ENCODE data around the gene MACROD2. TPM values are rescaled to one million over a fixed set of nuclear protein-coding genes. Genes with fewer than 3 reads are reported as not detected.

Gene MACROD2
- total RNA-seq, 1 donor from 2014 or later, result not detected

DNA sequence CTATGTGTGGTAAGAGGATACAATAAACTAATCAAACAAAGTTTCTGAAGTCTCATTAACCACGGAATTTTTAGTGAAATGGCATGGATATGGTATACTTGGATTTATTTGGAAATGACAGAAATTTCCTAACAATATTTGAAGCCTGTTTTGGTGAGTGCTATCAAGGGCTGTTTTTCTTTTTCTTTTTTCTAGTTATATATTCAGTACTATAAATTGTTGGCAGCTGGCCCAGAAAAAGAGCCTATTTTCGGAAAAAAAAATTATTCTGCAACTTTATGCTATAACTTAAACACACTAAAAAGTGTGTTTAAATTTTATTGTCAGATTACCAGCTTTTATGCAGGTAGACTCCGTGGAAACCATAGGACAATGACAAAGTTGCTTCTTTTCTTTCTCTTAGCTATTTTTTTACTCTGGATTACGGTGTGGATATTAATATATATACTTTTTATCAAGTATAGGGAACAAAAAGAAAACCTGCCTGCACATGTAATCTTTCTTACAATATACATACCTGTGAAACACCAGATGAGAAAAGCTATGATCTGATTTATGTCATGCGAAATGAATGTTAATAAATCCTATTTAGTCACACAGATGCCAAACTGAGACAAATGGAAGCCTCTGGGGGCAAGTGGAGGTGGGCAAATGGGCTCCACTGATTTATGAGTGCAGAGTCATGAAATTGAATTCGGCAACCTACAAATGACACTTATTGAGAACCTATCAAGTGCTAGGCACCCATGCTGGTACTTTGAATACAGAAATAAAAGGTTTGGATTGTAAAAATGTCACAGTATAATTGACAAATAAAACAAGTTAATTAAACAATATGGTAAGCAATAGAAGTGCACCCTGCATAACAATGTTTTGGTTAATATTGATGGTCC is 1261.6 kb downstream of the MACROD2 start:
- no peaks in the 10 kb centered on the region for H3K27me3 Mint-ChIP-seq (ENCODE audit: insufficient read depth)
- peaks cover 8% of the 10 kb centered on the region for H3K9me3 Mint-ChIP-seq
- H3K4me3 Mint-ChIP-seq, result no peak overlapping the region
- intact Hi-C loops (cut with micrococcal nuclease), result no loop called here
- no peak for DNase-seq (ENCODE audit: low spot score)
- no peak overlapping the region for H3K27ac Mint-ChIP-seq
- no peaks in the 10 kb centered on the region for H3K4me1 Mint-ChIP-seq (ENCODE audit: low read depth)
- H3K36me3 Mint-ChIP-seq (ENCODE audit: low read depth), result no peaks in the 10 kb centered on the region

DNA sequence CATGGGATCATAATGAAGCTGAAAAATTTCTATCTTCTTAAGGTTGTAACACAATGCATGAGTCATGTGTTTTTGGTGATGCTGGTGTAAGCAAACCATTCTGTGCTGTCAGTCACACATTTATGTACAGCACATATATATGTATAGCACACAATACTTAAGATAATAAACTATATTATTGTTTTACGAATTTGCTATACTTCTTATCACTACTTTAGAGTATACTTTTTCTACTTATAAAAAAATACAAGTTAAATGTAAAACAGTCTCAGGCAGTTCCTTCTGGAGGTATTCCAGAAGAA is 1262.2 kb downstream of the MACROD2 start:
- Mint-ChIP-seq H3K9me3 (peaks cover 8% of the 10 kb centered on the region), H3K27ac (no peak overlapping the region), H3K4me3 (no peak overlapping the region), H3K27me3 (ENCODE audit: insufficient read depth) (no peaks in the 10 kb centered on the region), H3K36me3 (ENCODE audit: low read depth) (no peaks in the 10 kb centered on the region), H3K4me1 (ENCODE audit: low read depth) (no peaks in the 10 kb centered on the region)
- intact Hi-C loops (cut with micrococcal nuclease), result no loop called here
- DNase-seq (ENCODE audit: low spot score), result no peak

DNA sequence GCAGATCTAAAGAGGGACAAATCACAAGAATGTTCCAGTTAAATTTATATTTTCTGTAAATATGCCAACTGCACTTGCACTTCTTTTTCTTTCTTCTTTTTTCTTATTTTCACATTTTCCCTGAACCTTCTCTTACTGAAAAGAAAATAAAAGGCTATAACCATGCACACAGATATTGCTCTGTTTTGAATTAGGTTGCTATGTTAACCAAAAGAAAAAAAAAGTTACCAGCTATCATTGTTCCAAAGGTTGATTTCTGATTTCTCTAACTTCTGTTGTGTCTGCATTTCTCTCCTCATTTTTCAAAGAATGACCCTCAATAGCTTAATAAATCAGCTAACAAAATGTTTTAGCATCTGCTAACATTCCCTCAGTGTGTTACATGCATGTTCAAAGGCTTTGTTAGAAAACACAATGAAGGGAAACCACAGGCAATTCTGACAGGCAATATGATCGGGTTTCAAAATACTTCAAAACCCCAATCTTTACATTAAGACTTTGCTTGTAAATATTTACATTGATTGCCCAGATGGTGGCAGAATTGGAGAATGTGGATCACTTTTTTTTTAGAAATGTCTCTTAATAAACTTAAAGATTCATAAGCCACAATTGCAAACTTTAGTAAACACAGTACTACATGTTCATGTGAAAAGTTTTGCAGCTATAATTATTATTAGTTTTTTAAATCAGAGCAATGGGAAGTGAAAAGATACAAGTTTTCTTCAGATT is 1270.4 kb downstream of the MACROD2 start:
- Mint-ChIP-seq H3K4me1 (ENCODE audit: low read depth) (no peaks in the 10 kb centered on the region), H3K36me3 (ENCODE audit: low read depth) (no peaks in the 10 kb centered on the region), H3K27me3 (ENCODE audit: insufficient read depth) (no peaks in the 10 kb centered on the region), H3K27ac (no peak overlapping the region), H3K9me3 (peaks cover 4% of the 10 kb centered on the region), H3K4me3 (no peak overlapping the region)
- DNase-seq (ENCODE audit: low spot score), result no peak
- intact Hi-C loops (cut with micrococcal nuclease), result no loop called here

DNA sequence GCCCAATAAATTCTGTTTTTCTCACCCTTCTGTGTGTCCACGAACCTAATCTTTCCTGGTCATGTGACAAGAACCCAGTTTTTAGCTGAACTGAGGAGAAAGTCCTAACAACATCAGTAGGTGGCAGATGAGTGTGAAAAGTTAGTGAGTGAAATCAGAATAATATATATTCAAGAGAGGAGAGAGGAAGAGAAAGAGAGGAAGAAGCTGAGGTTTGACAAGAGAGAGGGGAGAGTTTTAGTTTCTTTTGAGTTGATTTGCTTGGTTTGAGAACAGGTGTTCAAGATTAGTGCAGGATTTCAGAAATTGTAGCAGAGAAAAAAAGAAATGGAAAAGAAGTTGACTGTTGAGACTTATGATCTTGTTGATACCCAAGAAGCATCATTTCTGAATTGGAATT is 1272.6 kb downstream of the MACROD2 start:
- Mint-ChIP-seq H3K36me3 (ENCODE audit: low read depth) (no peaks in the 10 kb centered on the region), H3K4me3 (no peak overlapping the region), H3K4me1 (ENCODE audit: low read depth) (no peaks in the 10 kb centered on the region), H3K27me3 (ENCODE audit: insufficient read depth) (no peaks in the 10 kb centered on the region), H3K27ac (no peak overlapping the region), H3K9me3 (peaks cover 4% of the 10 kb centered on the region)
- intact Hi-C loops (cut with micrococcal nuclease), result no loop called here
- DNase-seq (ENCODE audit: low spot score), result no peak

DNA sequence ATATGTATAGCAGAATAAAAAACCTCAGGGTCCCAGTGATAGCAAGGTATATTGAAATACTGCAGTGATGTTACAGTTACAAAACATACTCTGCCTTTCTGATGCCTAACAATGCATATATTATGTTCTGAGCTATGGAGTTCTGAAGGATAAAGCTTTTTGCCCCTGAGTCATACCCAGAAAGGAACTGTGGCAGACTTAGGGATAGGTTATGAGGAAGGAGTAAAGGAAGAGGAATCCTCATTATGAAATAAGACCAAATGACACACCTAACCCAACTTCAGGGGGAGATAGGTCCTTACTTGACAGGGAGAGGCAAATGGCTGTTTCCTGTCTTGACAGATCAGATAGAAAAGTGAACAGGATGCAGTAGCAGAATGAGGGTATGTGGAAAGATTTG is 1282.7 kb downstream of the MACROD2 start:
- no peak for DNase-seq (ENCODE audit: low spot score)
- peaks cover 13% of the 10 kb centered on the region for H3K9me3 Mint-ChIP-seq
- no peaks in the 10 kb centered on the region for H3K27me3 Mint-ChIP-seq (ENCODE audit: insufficient read depth)
- no peaks in the 10 kb centered on the region for H3K4me1 Mint-ChIP-seq (ENCODE audit: low read depth)
- no peak overlapping the region for H3K27ac Mint-ChIP-seq
- intact Hi-C loops (cut with micrococcal nuclease), result no loop called here
- H3K4me3 Mint-ChIP-seq, result no peak overlapping the region
- H3K36me3 Mint-ChIP-seq (ENCODE audit: low read depth), result no peaks in the 10 kb centered on the region

DNA sequence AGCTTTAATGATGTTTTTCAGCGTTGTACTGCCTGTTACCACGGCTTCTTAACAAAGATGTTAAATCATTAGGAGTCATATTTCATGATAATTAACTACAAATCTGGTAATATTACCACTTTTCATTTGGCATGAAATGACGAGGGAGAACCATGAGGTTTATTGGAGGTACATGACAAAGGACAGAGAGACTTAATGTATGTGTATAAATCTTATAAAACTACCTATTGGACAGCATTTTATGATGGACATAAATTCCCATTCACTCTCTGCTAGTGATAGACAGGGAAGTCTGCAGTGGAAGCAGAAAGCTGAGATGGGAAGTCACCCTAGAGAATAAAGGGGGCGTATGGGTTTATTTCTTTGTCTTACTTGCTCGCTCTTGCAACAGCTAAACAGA is 1292.0 kb downstream of the MACROD2 start:
- no peak overlapping the region for H3K4me3 Mint-ChIP-seq
- no peaks in the 10 kb centered on the region for H3K36me3 Mint-ChIP-seq (ENCODE audit: low read depth)
- peaks cover 12% of the 10 kb centered on the region for H3K9me3 Mint-ChIP-seq
- H3K4me1 Mint-ChIP-seq (ENCODE audit: low read depth), result no peaks in the 10 kb centered on the region
- H3K27me3 Mint-ChIP-seq (ENCODE audit: insufficient read depth), result no peaks in the 10 kb centered on the region
- DNase-seq (ENCODE audit: low spot score), result no peak
- H3K27ac Mint-ChIP-seq, result no peak overlapping the region
- intact Hi-C loops (cut with micrococcal nuclease), result no loop called here

DNA sequence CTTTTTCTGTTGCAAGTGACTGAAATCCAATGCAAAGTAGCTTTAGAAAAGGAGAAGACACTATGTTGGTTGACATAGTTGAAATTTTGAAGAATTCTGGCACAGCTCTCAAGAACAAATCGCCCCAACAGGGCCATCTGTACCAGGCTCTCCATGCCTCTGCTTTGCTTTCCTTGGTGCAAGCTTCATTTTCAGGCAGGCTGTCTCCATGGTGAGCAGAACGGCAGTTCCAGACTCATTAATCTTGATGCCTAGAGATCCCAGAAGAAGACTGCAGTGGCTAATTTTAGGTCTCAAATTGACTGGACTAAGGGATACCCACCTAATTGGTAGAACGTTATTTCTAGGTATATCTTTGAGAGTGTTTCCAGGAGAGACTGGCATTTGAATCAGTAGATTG is 1292.8 kb downstream of the MACROD2 start:
- Mint-ChIP-seq H3K36me3 (ENCODE audit: low read depth) (no peaks in the 10 kb centered on the region), H3K27ac (no peak overlapping the region), H3K27me3 (ENCODE audit: insufficient read depth) (no peaks in the 10 kb centered on the region), H3K4me1 (ENCODE audit: low read depth) (no peaks in the 10 kb centered on the region), H3K9me3 (peaks cover 12% of the 10 kb centered on the region), H3K4me3 (no peak overlapping the region)
- intact Hi-C loops (cut with micrococcal nuclease), result no loop called here
- DNase-seq (ENCODE audit: low spot score), result no peak

DNA sequence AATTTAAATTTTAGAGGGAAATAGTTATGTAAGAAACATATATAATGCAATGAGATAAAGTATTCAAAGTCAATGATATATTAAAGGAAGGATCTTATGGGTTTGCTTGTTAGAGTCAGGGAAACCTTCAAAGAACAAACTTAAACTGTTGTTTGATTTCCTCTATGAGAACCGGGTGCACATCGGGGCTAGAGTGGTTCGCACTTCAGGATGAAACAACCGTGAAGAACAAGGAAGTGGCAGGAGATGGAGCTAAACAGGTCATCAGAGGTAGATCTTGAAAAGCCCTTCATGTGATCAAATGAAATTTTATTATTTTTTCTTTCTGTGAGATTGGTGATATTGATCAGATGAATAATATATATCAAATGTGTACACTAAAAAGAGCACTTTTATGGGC is 1294.0 kb downstream of the MACROD2 start:
- Mint-ChIP-seq H3K4me3 (no peak overlapping the region), H3K27ac (no peak overlapping the region), H3K27me3 (ENCODE audit: insufficient read depth) (no peaks in the 10 kb centered on the region), H3K4me1 (ENCODE audit: low read depth) (no peaks in the 10 kb centered on the region), H3K9me3 (peaks cover 13% of the 10 kb centered on the region), H3K36me3 (ENCODE audit: low read depth) (no peaks in the 10 kb centered on the region)
- intact Hi-C loops (cut with micrococcal nuclease), result no loop called here
- no peak for DNase-seq (ENCODE audit: low spot score)

DNA sequence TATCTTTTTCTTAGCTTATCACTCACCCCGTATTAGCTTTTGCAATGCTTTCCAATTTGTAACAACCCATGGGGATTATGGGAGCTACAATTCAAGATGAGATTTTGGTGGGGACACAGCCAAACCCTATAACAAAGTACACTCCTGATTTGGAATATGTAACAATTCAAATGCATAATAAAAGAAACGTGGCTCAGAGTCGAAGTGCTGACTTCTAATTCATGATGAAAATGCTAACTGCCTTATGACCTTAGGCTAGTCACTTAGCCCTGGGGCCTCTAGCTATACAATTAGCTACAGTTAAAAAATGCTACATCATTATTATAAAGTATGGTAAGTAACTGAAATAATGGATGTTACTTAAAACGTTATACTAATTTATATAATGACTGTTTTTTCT is 1297.1 kb downstream of the MACROD2 start:
- Mint-ChIP-seq H3K27ac (no peak overlapping the region), H3K9me3 (peaks cover 16% of the 10 kb centered on the region), H3K4me1 (ENCODE audit: low read depth) (no peaks in the 10 kb centered on the region), H3K27me3 (ENCODE audit: insufficient read depth) (no peaks in the 10 kb centered on the region), H3K4me3 (no peak overlapping the region), H3K36me3 (ENCODE audit: low read depth) (no peaks in the 10 kb centered on the region)
- intact Hi-C loops (cut with micrococcal nuclease), result no loop called here
- no peak for DNase-seq (ENCODE audit: low spot score)

DNA sequence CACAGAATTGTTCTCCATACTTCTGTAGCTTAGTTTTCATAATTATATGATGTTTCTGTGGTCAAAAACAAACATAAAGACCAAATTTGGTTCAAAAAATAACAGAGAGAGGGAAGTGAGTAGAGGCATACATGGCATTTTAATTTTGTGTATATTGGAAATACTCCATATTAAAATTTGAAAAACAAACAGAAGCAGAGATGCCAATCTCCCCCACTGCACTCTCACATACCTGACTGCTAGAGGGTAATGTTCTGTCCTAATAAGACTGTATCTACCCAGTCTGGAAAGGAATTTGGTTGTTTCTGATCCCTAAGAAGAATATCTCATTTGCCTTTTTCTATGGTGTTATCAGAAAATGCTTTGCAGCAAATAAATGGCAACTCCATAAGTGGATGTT is 1301.1 kb downstream of the MACROD2 start:
- Mint-ChIP-seq H3K4me3 (no peak overlapping the region), H3K36me3 (ENCODE audit: low read depth) (no peaks in the 10 kb centered on the region), H3K27me3 (ENCODE audit: insufficient read depth) (no peaks in the 10 kb centered on the region), H3K4me1 (ENCODE audit: low read depth) (no peaks in the 10 kb centered on the region), H3K27ac (no peak overlapping the region), H3K9me3 (peaks cover 10% of the 10 kb centered on the region)
- no peak for DNase-seq (ENCODE audit: low spot score)
- intact Hi-C loops (cut with micrococcal nuclease), result no loop called here

DNA sequence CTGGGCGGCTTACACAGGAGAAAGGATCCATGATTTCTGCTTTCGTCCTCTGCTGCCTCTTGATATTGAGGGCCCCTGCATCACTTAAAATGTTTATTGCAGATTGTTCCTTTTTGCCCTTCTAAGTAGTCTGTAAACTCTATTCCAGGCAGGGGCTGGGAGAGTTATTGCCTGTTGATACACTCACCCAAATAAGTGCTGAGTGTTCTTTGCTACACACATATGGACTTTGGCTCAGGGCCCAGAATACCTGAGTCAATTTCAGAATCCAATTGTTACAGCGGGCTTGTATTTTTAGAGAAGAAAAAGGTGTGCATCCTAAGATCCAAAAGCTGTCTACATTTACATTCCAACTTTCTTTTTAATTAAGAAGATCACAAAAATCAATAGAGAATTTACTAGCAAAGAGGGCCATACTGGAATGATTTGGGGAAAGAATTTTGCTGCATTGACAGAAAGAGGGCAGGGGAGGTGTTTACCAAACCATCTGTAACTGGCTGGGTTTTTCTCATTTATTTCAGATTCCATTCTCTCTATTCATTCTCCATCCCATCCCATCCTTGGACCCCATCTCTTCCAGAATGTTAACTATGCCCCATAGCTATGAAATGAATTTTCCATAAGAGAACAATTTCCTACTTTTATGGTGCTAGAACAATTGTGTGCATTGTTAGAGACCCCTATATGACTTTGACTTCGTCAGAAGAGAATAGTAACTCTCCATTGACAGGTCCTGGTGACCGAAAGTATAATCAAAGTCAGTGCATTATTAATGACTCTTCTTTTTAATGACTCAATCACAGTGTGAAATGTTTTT is 1302.0 kb downstream of the MACROD2 start:
- no peak overlapping the region for H3K27ac Mint-ChIP-seq
- no peaks in the 10 kb centered on the region for H3K36me3 Mint-ChIP-seq (ENCODE audit: low read depth)
- DNase-seq (ENCODE audit: low spot score), result no peak
- H3K27me3 Mint-ChIP-seq (ENCODE audit: insufficient read depth), result no peaks in the 10 kb centered on the region
- H3K9me3 Mint-ChIP-seq, result peaks cover 15% of the 10 kb centered on the region
- no peak overlapping the region for H3K4me3 Mint-ChIP-seq
- no peaks in the 10 kb centered on the region for H3K4me1 Mint-ChIP-seq (ENCODE audit: low read depth)
- intact Hi-C loops (cut with micrococcal nuclease), result no loop called here

DNA sequence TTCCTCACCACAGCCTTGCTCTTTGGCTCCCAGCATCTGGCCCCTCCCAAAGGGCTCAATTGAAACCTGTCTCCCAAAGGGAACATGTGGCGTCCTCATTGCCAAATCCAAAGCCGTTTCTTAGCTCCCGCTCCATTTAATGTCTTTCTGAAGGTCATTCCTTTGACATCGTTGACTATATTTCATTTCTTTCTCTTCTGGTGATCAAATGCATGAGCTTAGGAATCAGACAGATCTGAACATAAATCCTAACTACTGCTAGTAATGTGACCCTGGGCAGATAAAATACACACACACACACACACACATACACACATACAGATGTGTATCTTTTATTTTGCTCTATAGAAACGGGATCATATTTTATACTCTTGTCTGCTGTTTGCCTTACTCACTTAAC is 1306.8 kb downstream of the MACROD2 start:
- H3K4me3 Mint-ChIP-seq, result no peak overlapping the region
- H3K36me3 Mint-ChIP-seq (ENCODE audit: low read depth), result no peaks in the 10 kb centered on the region
- no peaks in the 10 kb centered on the region for H3K4me1 Mint-ChIP-seq (ENCODE audit: low read depth)
- intact Hi-C loops (cut with micrococcal nuclease), result no loop called here
- no peak for DNase-seq (ENCODE audit: low spot score)
- peaks cover 33% of the 10 kb centered on the region for H3K9me3 Mint-ChIP-seq
- no peaks in the 10 kb centered on the region for H3K27me3 Mint-ChIP-seq (ENCODE audit: insufficient read depth)
- H3K27ac Mint-ChIP-seq, result no peak overlapping the region

DNA sequence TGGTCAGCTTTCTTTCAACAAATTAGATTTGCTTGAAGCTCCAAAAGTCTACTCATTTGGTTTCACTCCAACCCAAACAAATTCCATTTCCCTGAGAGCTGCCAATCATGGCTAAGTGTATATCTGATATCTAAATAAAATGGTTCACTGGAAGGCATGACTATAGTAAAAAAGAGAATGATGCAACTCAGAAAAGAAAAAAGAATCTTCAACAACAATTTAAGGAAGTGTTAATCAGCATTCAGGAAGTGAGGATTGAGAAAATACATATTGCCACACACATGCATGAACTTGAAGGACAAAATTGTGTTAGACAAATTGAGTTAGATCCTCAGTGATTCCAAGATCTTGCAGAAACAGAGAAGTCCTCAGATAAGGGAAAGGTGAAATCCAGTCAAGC is 1315.0 kb downstream of the MACROD2 start:
- no peaks in the 10 kb centered on the region for H3K36me3 Mint-ChIP-seq (ENCODE audit: low read depth)

More for the DNA sequence above, 1315.0 kb downstream of the MACROD2 start:
- intact Hi-C loops (cut with micrococcal nuclease), result no loop called here
- Mint-ChIP-seq H3K4me3 (no peak overlapping the region), H3K4me1 (ENCODE audit: low read depth) (no peaks in the 10 kb centered on the region), H3K27ac (no peak overlapping the region), H3K9me3 (peaks cover 16% of the 10 kb centered on the region), H3K27me3 (ENCODE audit: insufficient read depth) (no peaks in the 10 kb centered on the region)
- DNase-seq (ENCODE audit: low spot score), result no peak
